A673 (cell line): ENCODE data around the gene DIRAS1.

Experiments used
- CTCF ChIP-seq: fragments of 300-800, 200-600 bp; sonication (generic); conservative IDR thresholded peaks from 2 replicates; pipeline ENCODE4 v1.5.1; 2017; ENCODE audit warnings: low read depth, mild to moderate bottlenecking, antibody characterized with exemption, low read length, moderate library complexity, mixed read lengths
- EZH2 ChIP-seq: fragments of 200-600 bp; sonication (generic); IDR thresholded peaks from 2 replicates; pipeline ENCODE4 v1.6.1; 2017; ENCODE audit warnings: borderline replicate concordance, low read depth, mild to moderate bottlenecking, mixed read lengths, antibody characterized with exemption, low read length; ENCODE audit not compliant: poor library complexity, severe bottlenecking

- no peak for TF ChIP-seq CTCF
- TF ChIP-seq EZH2 = no peak
Observed at GRCh38 chr19:2686360-2686759, 34.8 kb downstream of the DIRAS1 start.
